Measurements from ENCODE around the gene MYO5A.

DNA sequence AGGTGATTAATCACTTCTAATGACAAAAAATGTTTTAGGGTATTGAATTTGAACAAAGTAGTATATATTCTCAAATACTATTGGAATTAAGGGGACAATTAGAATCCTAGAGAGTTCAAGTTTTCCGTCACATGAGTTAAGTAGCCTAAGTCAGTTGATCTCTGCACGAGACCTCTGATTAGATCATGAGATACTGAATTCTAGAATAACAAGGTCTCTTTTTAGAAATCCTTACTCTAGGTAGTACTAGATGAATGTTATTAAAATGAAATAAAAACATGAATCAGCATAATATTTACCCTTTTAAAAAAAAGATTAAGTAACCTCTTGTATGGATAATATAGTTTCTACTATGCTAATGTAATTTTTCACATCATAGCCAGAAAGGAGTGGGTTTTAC, 43.4 kb downstream of the MYO5A start:
- TF ChIP-seq, protein P1, sequence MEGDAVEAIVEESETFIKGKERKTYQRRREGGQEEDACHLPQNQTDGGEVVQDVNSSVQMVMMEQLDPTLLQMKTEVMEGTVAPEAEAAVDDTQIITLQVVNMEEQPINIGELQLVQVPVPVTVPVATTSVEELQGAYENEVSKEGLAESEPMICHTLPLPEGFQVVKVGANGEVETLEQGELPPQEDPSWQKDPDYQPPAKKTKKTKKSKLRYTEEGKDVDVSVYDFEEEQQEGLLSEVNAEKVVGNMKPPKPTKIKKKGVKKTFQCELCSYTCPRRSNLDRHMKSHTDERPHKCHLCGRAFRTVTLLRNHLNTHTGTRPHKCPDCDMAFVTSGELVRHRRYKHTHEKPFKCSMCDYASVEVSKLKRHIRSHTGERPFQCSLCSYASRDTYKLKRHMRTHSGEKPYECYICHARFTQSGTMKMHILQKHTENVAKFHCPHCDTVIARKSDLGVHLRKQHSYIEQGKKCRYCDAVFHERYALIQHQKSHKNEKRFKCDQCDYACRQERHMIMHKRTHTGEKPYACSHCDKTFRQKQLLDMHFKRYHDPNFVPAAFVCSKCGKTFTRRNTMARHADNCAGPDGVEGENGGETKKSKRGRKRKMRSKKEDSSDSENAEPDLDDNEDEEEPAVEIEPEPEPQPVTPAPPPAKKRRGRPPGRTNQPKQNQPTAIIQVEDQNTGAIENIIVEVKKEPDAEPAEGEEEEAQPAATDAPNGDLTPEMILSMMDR (IDR thresholded peaks at IDR 0.05; ENCODE audit: insufficient read depth, low read length): no peak
- no peak for TF ChIP-seq POLR2AphosphoS5 (IDR thresholded peaks at IDR 0.05; ENCODE audit: low read depth)
- no peak for TF ChIP-seq GABPA (IDR thresholded peaks at IDR 0.05; ENCODE audit: low read depth)
- TF ChIP-seq, protein P2, sequence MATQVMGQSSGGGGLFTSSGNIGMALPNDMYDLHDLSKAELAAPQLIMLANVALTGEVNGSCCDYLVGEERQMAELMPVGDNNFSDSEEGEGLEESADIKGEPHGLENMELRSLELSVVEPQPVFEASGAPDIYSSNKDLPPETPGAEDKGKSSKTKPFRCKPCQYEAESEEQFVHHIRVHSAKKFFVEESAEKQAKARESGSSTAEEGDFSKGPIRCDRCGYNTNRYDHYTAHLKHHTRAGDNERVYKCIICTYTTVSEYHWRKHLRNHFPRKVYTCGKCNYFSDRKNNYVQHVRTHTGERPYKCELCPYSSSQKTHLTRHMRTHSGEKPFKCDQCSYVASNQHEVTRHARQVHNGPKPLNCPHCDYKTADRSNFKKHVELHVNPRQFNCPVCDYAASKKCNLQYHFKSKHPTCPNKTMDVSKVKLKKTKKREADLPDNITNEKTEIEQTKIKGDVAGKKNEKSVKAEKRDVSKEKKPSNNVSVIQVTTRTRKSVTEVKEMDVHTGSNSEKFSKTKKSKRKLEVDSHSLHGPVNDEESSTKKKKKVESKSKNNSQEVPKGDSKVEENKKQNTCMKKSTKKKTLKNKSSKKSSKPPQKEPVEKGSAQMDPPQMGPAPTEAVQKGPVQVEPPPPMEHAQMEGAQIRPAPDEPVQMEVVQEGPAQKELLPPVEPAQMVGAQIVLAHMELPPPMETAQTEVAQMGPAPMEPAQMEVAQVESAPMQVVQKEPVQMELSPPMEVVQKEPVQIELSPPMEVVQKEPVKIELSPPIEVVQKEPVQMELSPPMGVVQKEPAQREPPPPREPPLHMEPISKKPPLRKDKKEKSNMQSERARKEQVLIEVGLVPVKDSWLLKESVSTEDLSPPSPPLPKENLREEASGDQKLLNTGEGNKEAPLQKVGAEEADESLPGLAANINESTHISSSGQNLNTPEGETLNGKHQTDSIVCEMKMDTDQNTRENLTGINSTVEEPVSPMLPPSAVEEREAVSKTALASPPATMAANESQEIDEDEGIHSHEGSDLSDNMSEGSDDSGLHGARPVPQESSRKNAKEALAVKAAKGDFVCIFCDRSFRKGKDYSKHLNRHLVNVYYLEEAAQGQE (IDR thresholded peaks at IDR 0.05; ENCODE audit: insufficient replicate concordance, low read depth): no peak
